Pancreas (tissue), 10 donors: ENCODE results near the gene ETV5. TPM values are rescaled to one million over a fixed set of nuclear protein-coding genes. Genes with fewer than 3 reads are reported as not detected.
A peak's percentile ranks its signal among the peaks of the same experiment; 100 is the strongest.

Experiments used
- ATAC-seq, 4 donors: fragments of 200-7000 bp; cut with Tn5 transposase; one replicate each; pipeline versions ENCODE4 v1.8.0 to v1.9.1; 2020; ENCODE audit warnings: mild to moderate bottlenecking in 4 of 4, moderate library complexity in 4 of 4
- DNase-seq, 6 donors: peaks; one replicate each; pipeline ENCODE4 v3.0.0-alpha.2; 2020
- FAIRE-seq: peaks from 2 replicates; lab custom pipeline; 2012; peaks lifted over from hg19 to GRCh38; lab: Jason Lieb, UNC
- H3K27ac ChIP-seq, 4 donors: fragments of 200-600 bp; sonication (generic); 1 replicate in 3 of 4; 2 replicates in 1 of 4; pipeline versions ENCODE4 v1.5.0 to v1.8.0; 2020
- H3K27me3 ChIP-seq, 4 donors: fragments of 200-600 bp; one replicate each; pipeline ENCODE4 v1.8.0; 2021
- H3K36me3 ChIP-seq, 3 donors: fragments of 200-600 bp; sonication (generic) in 1 of 3; one replicate each; pipeline versions ENCODE4 v1.5.0 to v1.8.0; 2020 to 2021
- H3K4me1 ChIP-seq, 3 donors: fragments of 200-600 bp; one replicate each; pipeline ENCODE4 v1.8.0; 2021
- H3K4me3 ChIP-seq, 4 donors: fragments of 200-600 bp; sonication (generic) in 2 of 4; one replicate each; pipeline versions ENCODE4 v1.5.0 to v1.8.0; 2020 to 2021
- H3K9me3 ChIP-seq, 4 donors: fragments of 200-600 bp; one replicate each; pipeline ENCODE4 v1.8.0; 2021
- CTCF ChIP-seq, 4 donors: fragments of 200-600 bp; sonication (generic) in 3 of 4; IDR thresholded peaks; one replicate each; pipeline versions ENCODE4 v1.5.0 to v1.8.0; 2021; ENCODE audit warnings: antibody characterized with exemption in 4 of 4
- WGBS, 2 donors: extraction: QIAGEN DNeasy Blood & Tissue Kit; methylation state at CpG; one replicate each; pipeline ENCODE4 v1.1.7; 2013; 5-methylcytosine and 5-hydroxymethylcytosine counted together
- intact Hi-C, 3 donors: fragments of 100-400 bp; cut with DNase I; formaldehyde crosslinking; loops; one replicate each; pipeline versions ENCODE4 v1.11.1 to v1.14.2; 2022
- polyA plus RNA-seq, 2 donors: library from polyadenylated mRNA; stranded (reverse); fragments of 200-250 nt; gene quantifications; one replicate each; pipeline ENCODE4 v1.2.3, GENCODE V29; 2013
- total RNA-seq, 6 donors: library from RNA; stranded (reverse); fragmentation: NEBNext Ultra II Directional in 4 of 6; extraction: Animal tissue kit (Norgen Biotek cat#: 25700) in 4 of 6; gene quantifications; one replicate each; pipeline versions ENCODE4 v1.2.1 to v1.2.4, GENCODE V29; 2021 to 2023
- donor health status: healthy with polysubstance abuse.
- donor health status: DM: no; HTN: no; CAD: no; lungs with moderate emphysema.
- donor health status: DM: no; HTN: no; CAD: no.
- donor health status: control.
- donor health status: control.
- donor health status: Bipolar disorder and iron deficiency.
- donor health status: DM: yes; HTN: yes; CAD: no.
- donor health status: DM: no; HTN: no; CAD: no.
- donor health status: DM: no; HTN: no; CAD: no.
- donor health status: DM: yes; HTN: yes; CAD: no.

ETV5 gene
- total and polyA plus RNA-seq, 8 donors, result 12.2 to 58.5 (median 24.9) TPM

- no peaks in the 10 kb centered on the region for H3K27me3 ChIP-seq
- 82 to 86% methylated on average over 8 of the region's 8 CpGs for WGBS, 2 donors
- intact Hi-C loops, result no loop called here
- DNase-seq, result peak in 1 of 6 donors; percentile 32
- H3K9me3 ChIP-seq, result no peaks in the 10 kb centered on the region
- TF ChIP-seq CTCF (IDR thresholded peaks at IDR 0.05), result no peak
- H3K27ac ChIP-seq, result peak overlapping the region in 3 of 4 donors; percentile 25 to 42 (median 34)
- H3K4me3 ChIP-seq, result no peak overlapping the region
- no peak for FAIRE-seq
- peaks cover 30 to 46% (median 41%) of the 10 kb centered on the region in 3 donors for H3K4me1 ChIP-seq
- ATAC-seq, result peak in 2 of 4 donors; percentile 11 to 21
- H3K36me3 ChIP-seq, result no peaks in the 10 kb centered on the region
These were observed 13.3 kb downstream of the ETV5 start for GRCh38 chr3:186095561-186096081.

GRCh38 chr3:186094696-186095425 lies 14.0 kb downstream of the ETV5 start:
- H3K9me3 ChIP-seq, result no peaks in the 10 kb centered on the region
- FAIRE-seq (no peak), DNase-seq (no peak), ATAC-seq (no peak)
- H3K36me3 ChIP-seq, result no peaks in the 10 kb centered on the region
- peaks cover 30 to 46% (median 40%) of the 10 kb centered on the region in 3 donors for H3K4me1 ChIP-seq
- no peak overlapping the region for H3K4me3 ChIP-seq
- H3K27ac ChIP-seq, result peak overlapping the region in 1 of 4 donors; percentile 42
- intact Hi-C loops, result no loop called here
- 92 to 93% methylated on average over 7 of the region's 7 CpGs for WGBS, 2 donors
- H3K27me3 ChIP-seq, result no peaks in the 10 kb centered on the region
- no peak for TF ChIP-seq CTCF (IDR thresholded peaks at IDR 0.05)

GRCh38 chr3:186094271-186094670 lies 14.6 kb downstream of the ETV5 start:
- no peak overlapping the region for H3K27ac ChIP-seq
- H3K36me3 ChIP-seq, result no peaks in the 10 kb centered on the region
- intact Hi-C loops, result no loop called here
- H3K27me3 ChIP-seq, result no peaks in the 10 kb centered on the region
- 76 to 83% methylated on average over 5 of the region's 5 CpGs for whole genome bisulfite sequencing, 2 donors
- no peaks in the 10 kb centered on the region for H3K9me3 ChIP-seq
- FAIRE-seq (no peak), ATAC-seq (no peak), DNase-seq (no peak)
- peaks cover 25 to 49% (median 34%) of the 10 kb centered on the region in 3 donors for H3K4me1 ChIP-seq
- no peak overlapping the region for H3K4me3 ChIP-seq
- TF ChIP-seq CTCF (IDR thresholded peaks at IDR 0.05), result no peak

GRCh38 chr3:186093271-186093900 lies 15.5 kb downstream of the ETV5 start:
- WGBS, 2 donors, result 86 to 93% methylated on average over 4 of the region's 4 CpGs
- ATAC-seq, result no peak

More at GRCh38 chr3:186093271-186093900, 15.5 kb downstream of the ETV5 start:
- TF ChIP-seq CTCF (IDR thresholded peaks at IDR 0.05), result no peak
- FAIRE-seq (no peak), DNase-seq (peak in 1 of 6 donors; percentile 46)
- intact Hi-C loops, result no loop called here
- Histone ChIP-seq H3K9me3 (no peaks in the 10 kb centered on the region), H3K27ac (no peak overlapping the region), H3K4me3 (no peak overlapping the region), H3K4me1 (peaks cover 23 to 46% (median 26%) of the 10 kb centered on the region in 3 donors), H3K36me3 (no peaks in the 10 kb centered on the region), H3K27me3 (no peaks in the 10 kb centered on the region)
